B cell (primary cell): Measurements from ENCODE around the gene KIF21B. TPM values are rescaled to one million over a fixed set of nuclear protein-coding genes. Genes with fewer than 3 reads are reported as not detected.

Experiments
- ATAC-seq: fragments of 200-7000 bp; cut with Tn5 transposase; one replicate; pipeline ENCODE4 v1.10.0; 2021; ENCODE audit warnings: low read depth, mild to moderate bottlenecking, moderate number of reproducible peaks, moderate library complexity
- CTCF ChIA-PET: fragments of 350-600 bp; sonication (Branson Sonifier 250); formaldehyde crosslinking; loops from one replicate; lab custom pipeline; 2021; ENCODE audit warnings: antibody characterized with exemption, inconsistent platforms; lab: Charles Lee
- POLR2A ChIA-PET: fragments of 350-600 bp; sonication (Branson Sonifier 250); formaldehyde crosslinking; loops from one replicate; lab custom pipeline; 2021; ENCODE audit warnings: antibody characterized with exemption; lab: Charles Lee
- DNase-seq: peaks from one replicate; pipeline ENCODE4 v3.0.0; 2013
- H2AFZ ChIP-seq: 2 replicates; pipeline ENCODE4 v1.6.1; 2012; ENCODE audit warnings: mild to moderate bottlenecking, low read depth, low read length; ENCODE audit not compliant: insufficient read depth, poor library complexity, severe bottlenecking
- H3K27ac ChIP-seq, 2 donors: 1 replicate in 1 of 2; 2 replicates in 1 of 2; pipeline ENCODE4 v1.5.1; 2012 to 2013; ENCODE audit warnings: low read length in 2 of 2, mild to moderate bottlenecking in 2 of 2, moderate library complexity in 1 of 2
- H3K27me3 ChIP-seq, 4 experiments: fragments of 200-600 bp in 1 of 4; sonication (generic) in 1 of 4; replicated peaks in 1 of 4; 1 replicate in 2 of 4; 2 replicates in 2 of 4; pipeline versions ENCODE4 v1.6.1 to v1.7.0; 2013 to 2016; ENCODE audit warnings: low read length in 3 of 4, mild to moderate bottlenecking in 2 of 4, mixed read lengths in 1 of 4, moderate library complexity in 1 of 4; ENCODE audit not compliant: insufficient read depth in 4 of 4, control insufficient read depth in 3 of 4; ENCODE audit errors: control extremely low read depth in 1 of 4
- H3K36me3 ChIP-seq, 2 experiments: replicated peaks in 1 of 2; 1 replicate in 1 of 2; 2 replicates in 1 of 2; pipeline versions ENCODE4 v1.6.1 to v1.7.1; 2013; ENCODE audit warnings: low read length in 1 of 2; ENCODE audit not compliant: insufficient read depth in 2 of 2, control insufficient read depth in 1 of 2; ENCODE audit errors: control extremely low read depth in 1 of 2, extremely low read depth in 1 of 2
- H3K4me1 ChIP-seq, 2 donors: fragments of 200-600 bp in 1 of 2; sonication (generic) in 1 of 2; 1 replicate in 1 of 2; 2 replicates in 1 of 2; pipeline versions ENCODE4 v1.5.1 to v1.6.1; 2013 to 2017; ENCODE audit warnings: low read length in 2 of 2; ENCODE audit not compliant: control insufficient read depth in 2 of 2, insufficient read depth in 2 of 2
- H3K4me2 ChIP-seq: replicated peaks from 2 replicates; pipeline ENCODE3; 2012; ENCODE audit warnings: mild to moderate bottlenecking, low read depth, low read length; ENCODE audit not compliant: poor library complexity, severe bottlenecking
- H3K4me3 ChIP-seq, 5 experiments: fragments of 200-600 bp in 1 of 5; sonication (generic) in 1 of 5; 1 replicate in 3 of 5; 2 replicates in 2 of 5; pipeline versions ENCODE4 v1.5.1 to v1.7.0; 2011 to 2016; ENCODE audit warnings: low read length in 4 of 5, mild to moderate bottlenecking in 4 of 5, low read depth in 2 of 5, control low read depth in 1 of 5, moderate library complexity in 1 of 5; ENCODE audit not compliant: insufficient read depth in 1 of 5; ENCODE audit errors: control extremely low read depth in 1 of 5, extremely low read depth in 1 of 5
- H3K79me2 ChIP-seq: fragments of 200-600 bp; sonication (generic); one replicate; pipeline ENCODE4 v1.6.0; 2016; ENCODE audit warnings: low read length; ENCODE audit not compliant: control insufficient read depth, insufficient read depth
- H3K9ac ChIP-seq: fragments of 200-600 bp; sonication (generic); 2 replicates; pipeline ENCODE4 v1.6.1; 2017; ENCODE audit warnings: mild to moderate bottlenecking, low read length, moderate library complexity
- H3K9me3 ChIP-seq, 3 donors: one replicate each; pipeline versions ENCODE4 v1.6.1 to v1.7.1; 2013; ENCODE audit warnings: low read length in 2 of 3; ENCODE audit not compliant: control insufficient read depth in 2 of 3, insufficient read depth in 1 of 3; ENCODE audit errors: control extremely low read depth in 1 of 3
- H4K20me1 ChIP-seq: 2 replicates; pipeline ENCODE4 v1.6.0; 2012; ENCODE audit warnings: mild to moderate bottlenecking, low read length; ENCODE audit not compliant: insufficient read depth, control insufficient read depth, poor library complexity, severe bottlenecking
- H3K27ac Mint-ChIP-seq: one replicate; pipeline ENCODE4 v1.8.0; 2021; ENCODE audit warnings: mixed read lengths
- H3K27me3 Mint-ChIP-seq: one replicate; pipeline ENCODE4 v1.8.0; 2021; ENCODE audit warnings: mixed read lengths
- H3K4me1 Mint-ChIP-seq: one replicate; pipeline ENCODE4 v1.8.0; 2021; ENCODE audit warnings: mixed read lengths
- H3K4me3 Mint-ChIP-seq: one replicate; pipeline ENCODE4 v1.8.0; 2021; ENCODE audit warnings: mixed read lengths
- H3K9me3 Mint-ChIP-seq: one replicate; pipeline ENCODE4 v1.8.0; 2022; ENCODE audit warnings: mixed read lengths; ENCODE audit not compliant: insufficient read depth
- EZH2 ChIP-seq: IDR thresholded peaks from 2 replicates; pipeline ENCODE4 v1.6.1; 2012; ENCODE audit warnings: borderline replicate concordance, low read depth, mild to moderate bottlenecking, moderate library complexity, low read length; ENCODE audit not compliant: insufficient read depth, poor library complexity, severe bottlenecking
- WGBS: methylation state at CpG from one replicate; pipeline ENCODE4 v1.1.5; 2013; ENCODE audit warnings: missing lambda C conversion rate; ENCODE audit not compliant: insufficient coverage; 5-methylcytosine and 5-hydroxymethylcytosine counted together
- intact Hi-C: fragments of 100-400 bp; cut with micrococcal nuclease; formaldehyde crosslinking; loops from one replicate; pipeline ENCODE4 v1.10.0; 2022
- polyA plus RNA-seq: library from polyadenylated mRNA; depleted of rRNA; stranded (reverse); fragments of >200 nt; gene quantifications from 2 replicates; pipeline ENCODE4 v1.2.3, GENCODE V29; 2012
- total RNA-seq, 2 donors: library from RNA; stranded (reverse); fragments of 120-200 nt in 1 of 2; gene quantifications; 1 replicate in 1 of 2; 2 replicates in 1 of 2; pipeline versions ENCODE4 v1.2.3 to v1.2.4, GENCODE V29; 2013 to 2022
- TF ChIP-seq, protein P1 (sequence below): fragments of 200-600 bp; IDR thresholded peaks from one replicate; pipeline ENCODE4 v1.8.0; 2022; ENCODE audit warnings: antibody characterized with exemption, mild to moderate bottlenecking

The KIF21B gene
- total and polyA plus RNA-seq, 2 donors (not counting 1 experiment from before 2014, with no cell fraction given): 41.1 to 41.6 TPM

DNA sequence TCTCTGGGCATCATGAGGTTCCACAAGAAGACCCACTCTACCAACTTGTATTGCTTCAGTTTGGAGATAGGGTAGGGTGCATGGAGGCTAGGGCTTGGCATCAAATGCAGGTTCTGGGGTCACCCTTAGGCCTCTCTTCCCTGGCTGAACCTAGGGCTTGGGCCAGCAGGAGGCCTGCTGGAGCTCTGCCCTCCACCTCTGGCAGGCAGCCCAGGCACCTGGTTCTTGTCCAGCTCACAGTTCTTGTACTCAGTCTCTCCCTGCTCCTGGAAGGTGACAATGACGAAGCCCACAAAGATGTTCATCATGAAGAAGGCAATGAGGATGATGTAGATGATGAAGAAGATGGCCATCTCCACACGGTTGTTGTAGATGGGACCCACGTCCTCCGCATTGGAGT, 37.5 kb upstream of the KIF21B start:
- no peak overlapping the region for H3K4me3 Mint-ChIP-seq
- no peak overlapping the region for H3K4me3 ChIP-seq
- H3K27me3 Mint-ChIP-seq: peaks cover 8% of the 10 kb centered on the region
- no peak overlapping the region for H2AFZ ChIP-seq
- H3K27me3 ChIP-seq: peaks cover 0 to 4% (median 0%) of the 10 kb centered on the region in 4 experiments
- peaks cover 12 to 20% of the 10 kb centered on the region in 2 donors for H3K4me1 ChIP-seq
- intact Hi-C loops: no loop called here
- no peak overlapping the region for H3K27ac ChIP-seq
- no peaks in the 10 kb centered on the region for H3K9me3 Mint-ChIP-seq
- H3K27ac Mint-ChIP-seq: no peak overlapping the region
- H3K9ac ChIP-seq: no peak overlapping the region
- TF ChIP-seq, protein P1, sequence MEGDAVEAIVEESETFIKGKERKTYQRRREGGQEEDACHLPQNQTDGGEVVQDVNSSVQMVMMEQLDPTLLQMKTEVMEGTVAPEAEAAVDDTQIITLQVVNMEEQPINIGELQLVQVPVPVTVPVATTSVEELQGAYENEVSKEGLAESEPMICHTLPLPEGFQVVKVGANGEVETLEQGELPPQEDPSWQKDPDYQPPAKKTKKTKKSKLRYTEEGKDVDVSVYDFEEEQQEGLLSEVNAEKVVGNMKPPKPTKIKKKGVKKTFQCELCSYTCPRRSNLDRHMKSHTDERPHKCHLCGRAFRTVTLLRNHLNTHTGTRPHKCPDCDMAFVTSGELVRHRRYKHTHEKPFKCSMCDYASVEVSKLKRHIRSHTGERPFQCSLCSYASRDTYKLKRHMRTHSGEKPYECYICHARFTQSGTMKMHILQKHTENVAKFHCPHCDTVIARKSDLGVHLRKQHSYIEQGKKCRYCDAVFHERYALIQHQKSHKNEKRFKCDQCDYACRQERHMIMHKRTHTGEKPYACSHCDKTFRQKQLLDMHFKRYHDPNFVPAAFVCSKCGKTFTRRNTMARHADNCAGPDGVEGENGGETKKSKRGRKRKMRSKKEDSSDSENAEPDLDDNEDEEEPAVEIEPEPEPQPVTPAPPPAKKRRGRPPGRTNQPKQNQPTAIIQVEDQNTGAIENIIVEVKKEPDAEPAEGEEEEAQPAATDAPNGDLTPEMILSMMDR: no peak
- TF ChIP-seq EZH2: no peak
- H3K9me3 ChIP-seq: no peaks in the 10 kb centered on the region
- ChIA-PET POLR2A (no interaction called here), CTCF (interaction anchor here (0.9 kb wide), 1 partner anchor 82 kb away, joined by 3 read pairs; no protein-coding TSS in a partner anchor)
- H3K4me1 Mint-ChIP-seq: peaks cover 20% of the 10 kb centered on the region
- no peaks in the 10 kb centered on the region for H3K36me3 ChIP-seq
- H4K20me1 ChIP-seq: no peaks in the 10 kb centered on the region
- no peaks in the 10 kb centered on the region for H3K79me2 ChIP-seq
- WGBS: 87% methylated on average over 4 of the region's 4 CpGs
- no peak overlapping the region for H3K4me2 ChIP-seq
- DNase-seq: no peak
- ATAC-seq: no peak

DNA sequence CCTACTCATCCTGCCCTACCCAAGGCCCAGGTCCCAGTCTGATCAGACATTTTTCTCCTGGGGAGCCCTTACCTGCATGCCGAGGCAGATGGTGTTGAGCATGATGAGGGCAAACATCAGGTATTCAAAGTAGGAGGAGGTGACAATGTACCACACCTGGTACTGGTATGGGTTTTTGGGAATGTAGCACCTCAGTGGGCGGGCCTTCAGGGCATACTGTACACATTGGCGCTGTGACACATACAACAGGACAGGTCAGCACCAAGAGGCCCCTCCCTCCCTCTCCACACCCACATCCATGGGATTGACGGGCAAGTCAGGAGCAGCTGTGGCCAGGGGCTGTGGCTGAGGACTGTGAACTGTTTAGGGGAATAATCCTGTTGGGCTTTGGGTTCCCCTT, 37.1 kb upstream of the KIF21B start:
- H3K4me2 ChIP-seq: no peak overlapping the region
- no peak overlapping the region for H2AFZ ChIP-seq
- H3K4me3 ChIP-seq: no peak overlapping the region
- no peak overlapping the region for H3K9ac ChIP-seq
- no peak for ATAC-seq
- no peaks in the 10 kb centered on the region for H4K20me1 ChIP-seq
- intact Hi-C loops: no loop called here
- ChIA-PET POLR2A (no interaction called here), CTCF (interaction anchor here (0.9 kb wide), 1 partner anchor 82 kb away, joined by 3 read pairs; no protein-coding TSS in a partner anchor)
- H3K9me3 Mint-ChIP-seq: no peaks in the 10 kb centered on the region
- H3K4me3 Mint-ChIP-seq: no peak overlapping the region
- no peaks in the 10 kb centered on the region for H3K9me3 ChIP-seq
- no peak overlapping the region for H3K27ac Mint-ChIP-seq
- no peak overlapping the region for H3K27ac ChIP-seq
- peaks cover 0 to 4% (median 0%) of the 10 kb centered on the region in 4 experiments for H3K27me3 ChIP-seq
- TF ChIP-seq, protein P1: no peak
- TF ChIP-seq EZH2: no peak
- no peaks in the 10 kb centered on the region for H3K36me3 ChIP-seq
- peaks cover 8% of the 10 kb centered on the region for H3K27me3 Mint-ChIP-seq
- H3K79me2 ChIP-seq: no peaks in the 10 kb centered on the region
- no peak for DNase-seq
- 83% methylated on average over 1 of the region's 4 CpGs for WGBS
- peaks cover 25% of the 10 kb centered on the region for H3K4me1 Mint-ChIP-seq
- peaks cover 16 to 25% of the 10 kb centered on the region in 2 donors for H3K4me1 ChIP-seq
